Activated CD8-positive, alpha-beta T cell treated with anti-CD3 and anti-CD28 coated beads, Interleukin-2, amount 10 ng/mL, durations not matched to agents 7 days and 5 days (primary cell): ENCODE results near the gene RELN. TPM values are rescaled to one million over a fixed set of nuclear protein-coding genes. Genes with fewer than 3 reads are reported as not detected.

Source experiments
- ATAC-seq: fragments of 150-1000 bp; cut with Tn5 transposase; one replicate; pipeline ENCODE4 v1.10.0; 2021; ENCODE audit warnings: moderate library complexity
- CTCF ChIA-PET: fragments of 350-600 bp; sonication (Branson Sonifier 250); formaldehyde crosslinking; loops from one replicate; lab custom pipeline; 2021; ENCODE audit warnings: antibody characterized with exemption; lab: Charles Lee
- POLR2A ChIA-PET: fragments of 350-600 bp; sonication (Branson Sonifier 250); formaldehyde crosslinking; loops from one replicate; lab custom pipeline; 2021; ENCODE audit warnings: antibody characterized with exemption; lab: Charles Lee
- DNase-seq: peaks from one replicate; pipeline ENCODE4 v3.0.0-alpha.2; 2020
- H3K27ac Mint-ChIP-seq: one replicate; pipeline ENCODE4 v1.8.0; 2021; ENCODE audit warnings: mild to moderate bottlenecking, mixed read lengths
- H3K27me3 Mint-ChIP-seq: one replicate; pipeline ENCODE4 v1.8.0; 2021; ENCODE audit warnings: low read depth, mixed read lengths
- H3K36me3 Mint-ChIP-seq: one replicate; pipeline ENCODE4 v1.8.0; 2021; ENCODE audit warnings: low read depth, mixed read lengths
- H3K4me1 Mint-ChIP-seq: one replicate; pipeline ENCODE4 v1.8.0; 2021; ENCODE audit warnings: low read depth, mixed read lengths
- H3K4me3 Mint-ChIP-seq: one replicate; pipeline ENCODE4 v1.8.0; 2021; ENCODE audit warnings: mild to moderate bottlenecking, mixed read lengths
- H3K9me3 Mint-ChIP-seq: one replicate; pipeline ENCODE4 v1.8.0; 2022; ENCODE audit warnings: mixed read lengths; ENCODE audit not compliant: insufficient read depth
- total RNA-seq, 2 experiments: library from RNA; stranded (reverse); gene quantifications; one replicate each; pipeline ENCODE4 v1.2.3, GENCODE V29; 2021

The RELN gene
- total RNA-seq, 2 experiments from 2014 or later: not detected

DNA sequence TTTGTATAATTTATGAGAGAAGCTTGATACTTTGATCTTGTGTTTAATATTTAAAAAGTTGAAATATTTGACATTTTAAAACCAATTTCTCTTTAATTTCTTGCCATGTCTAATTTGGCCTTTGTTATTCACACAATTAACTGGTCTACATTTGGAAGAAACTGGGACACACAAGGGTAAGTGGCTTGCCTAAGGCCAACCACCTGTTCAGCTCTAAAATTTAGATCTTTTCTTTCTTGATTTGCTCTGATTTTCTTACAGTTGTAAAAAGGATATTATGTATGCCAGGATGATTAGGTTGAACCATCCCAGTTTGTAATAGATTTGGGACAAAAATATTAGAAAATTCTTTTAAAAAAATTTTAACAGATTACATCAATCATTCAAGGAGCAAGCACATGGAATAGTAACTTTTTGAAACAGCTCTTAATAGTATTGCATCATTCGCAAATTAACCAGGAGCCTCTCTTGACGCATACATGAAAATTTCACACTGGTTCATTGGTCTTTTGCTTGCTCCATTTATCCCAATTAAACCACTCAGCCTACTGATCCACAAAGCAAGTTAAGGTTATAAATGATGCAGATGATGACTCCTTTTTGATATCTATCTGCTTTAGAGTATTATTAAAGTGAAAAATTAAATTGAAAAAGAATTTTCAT, 321.0 kb downstream of the RELN start:
- Mint-ChIP-seq H3K4me1 (no peaks in the 10 kb centered on the region), H3K36me3 (no peaks in the 10 kb centered on the region), H3K4me3 (no peak overlapping the region), H3K27me3 (no peaks in the 10 kb centered on the region), H3K9me3 (no peaks in the 10 kb centered on the region), H3K27ac (no peak overlapping the region)
- no peak for ATAC-seq
- CTCF ChIA-PET: no interaction called here
- POLR2A ChIA-PET: no interaction called here
- DNase-seq: no peak

DNA sequence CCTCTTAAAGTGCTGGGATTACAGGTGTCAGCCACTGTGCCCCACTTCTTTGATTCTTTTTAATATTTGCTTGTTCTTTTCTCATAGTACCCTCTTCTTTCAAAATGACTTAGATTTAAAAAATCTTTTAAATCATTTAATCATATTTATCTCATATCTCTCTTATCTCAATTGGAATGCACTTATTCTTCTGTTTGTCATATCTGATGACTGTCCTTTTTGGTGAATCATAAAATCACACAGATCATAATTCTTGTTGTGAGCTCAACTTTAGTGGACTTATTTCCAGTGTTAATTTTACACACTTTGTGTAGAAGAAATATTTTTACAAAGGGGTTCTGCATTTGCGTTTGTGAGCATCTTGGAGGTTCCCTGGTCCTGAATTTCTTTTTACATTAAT, 323.1 kb downstream of the RELN start:
- no peak for ATAC-seq
- no peaks in the 10 kb centered on the region for H3K9me3 Mint-ChIP-seq
- H3K36me3 Mint-ChIP-seq: no peaks in the 10 kb centered on the region
- H3K4me1 Mint-ChIP-seq: no peaks in the 10 kb centered on the region
- ChIA-PET POLR2A (no interaction called here), CTCF (no interaction called here)
- no peak overlapping the region for H3K27ac Mint-ChIP-seq
- no peaks in the 10 kb centered on the region for H3K27me3 Mint-ChIP-seq
- DNase-seq: no peak
- H3K4me3 Mint-ChIP-seq: no peak overlapping the region

DNA sequence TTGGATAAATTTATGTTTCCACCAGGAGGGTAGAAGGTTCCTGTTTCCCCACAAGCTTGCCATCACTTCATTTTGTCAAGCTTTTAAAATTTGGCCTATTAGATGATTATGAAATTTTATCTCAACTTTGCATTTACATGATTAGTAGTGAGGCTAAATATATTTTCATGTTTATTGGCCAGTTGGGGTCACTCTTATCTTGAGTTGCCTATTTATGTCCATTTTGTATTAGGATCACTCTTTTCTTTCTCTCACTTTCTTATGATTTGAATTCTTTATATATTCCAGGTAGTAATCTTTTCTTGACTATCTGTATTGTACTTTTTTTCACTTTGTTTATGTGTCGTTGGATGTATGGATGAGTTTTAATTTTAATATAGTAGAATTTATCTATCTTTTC, 324.9 kb downstream of the RELN start:
- no peak overlapping the region for H3K27ac Mint-ChIP-seq
- no peaks in the 10 kb centered on the region for H3K9me3 Mint-ChIP-seq
- DNase-seq (no peak), ATAC-seq (no peak)
- ChIA-PET POLR2A (no interaction called here), CTCF (no interaction called here)
- no peak overlapping the region for H3K4me3 Mint-ChIP-seq
- H3K36me3 Mint-ChIP-seq: no peaks in the 10 kb centered on the region
- H3K27me3 Mint-ChIP-seq: no peaks in the 10 kb centered on the region
- H3K4me1 Mint-ChIP-seq: no peaks in the 10 kb centered on the region

GRCh38 chr7:103660455-103661371, 328.7 kb downstream of the RELN start:
- ChIA-PET POLR2A (no interaction called here), CTCF (no interaction called here)
- DNase-seq: no peak
- H3K4me3 Mint-ChIP-seq: no peak overlapping the region
- no peaks in the 10 kb centered on the region for H3K9me3 Mint-ChIP-seq
- no peak overlapping the region for H3K27ac Mint-ChIP-seq
- H3K4me1 Mint-ChIP-seq: no peaks in the 10 kb centered on the region
- H3K27me3 Mint-ChIP-seq: no peaks in the 10 kb centered on the region
- no peaks in the 10 kb centered on the region for H3K36me3 Mint-ChIP-seq
- ATAC-seq: no peak

DNA sequence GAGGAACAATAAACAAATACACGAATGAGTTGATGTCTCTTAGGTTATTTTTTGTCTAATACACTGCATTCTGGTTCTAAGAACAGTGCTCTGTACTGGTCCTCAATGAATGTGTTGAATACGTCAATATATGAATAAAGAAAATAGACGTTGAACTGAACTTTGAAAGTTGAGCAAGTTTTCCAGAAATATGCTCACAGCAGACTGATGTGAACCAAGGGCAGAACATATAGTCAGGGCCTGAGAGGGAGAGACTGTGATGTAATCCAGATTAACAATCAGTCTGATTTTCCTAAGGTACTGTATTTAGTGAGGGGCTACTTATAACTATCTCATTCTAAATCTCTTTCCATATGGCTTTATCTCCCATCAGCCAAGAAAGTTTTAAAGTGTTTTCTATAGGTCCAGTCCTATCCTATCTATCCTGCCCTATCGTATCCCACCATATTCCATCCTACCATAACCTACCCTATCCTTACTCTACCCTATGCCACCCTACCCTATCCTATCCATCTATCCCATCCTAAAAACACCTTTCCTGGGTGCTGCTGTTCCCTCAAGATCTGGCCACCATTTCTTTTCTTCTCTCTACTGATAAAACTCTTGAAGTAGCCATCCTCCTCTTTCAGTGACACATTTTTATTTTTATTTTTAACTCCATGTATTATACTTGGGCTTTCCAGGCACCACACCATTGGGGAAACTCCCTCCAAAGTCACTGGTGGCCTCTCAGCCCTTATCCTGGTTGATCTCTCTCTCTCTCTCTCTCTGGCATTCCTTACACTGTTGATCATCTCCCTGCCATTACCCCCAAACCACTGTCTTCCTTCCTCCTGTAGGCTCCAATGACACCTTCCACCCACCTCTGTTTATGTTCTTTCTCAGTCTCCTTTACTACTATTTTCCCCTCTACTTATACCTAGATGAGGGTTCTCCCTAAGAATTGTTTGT, 331.1 kb downstream of the RELN start:
- no peaks in the 10 kb centered on the region for H3K4me1 Mint-ChIP-seq
- H3K36me3 Mint-ChIP-seq: no peaks in the 10 kb centered on the region
- ATAC-seq (no peak), DNase-seq (no peak)
- no peaks in the 10 kb centered on the region for H3K27me3 Mint-ChIP-seq
- H3K4me3 Mint-ChIP-seq: no peak overlapping the region
- ChIA-PET CTCF (no interaction called here), POLR2A (no interaction called here)
- H3K27ac Mint-ChIP-seq: no peak overlapping the region
- no peaks in the 10 kb centered on the region for H3K9me3 Mint-ChIP-seq

DNA sequence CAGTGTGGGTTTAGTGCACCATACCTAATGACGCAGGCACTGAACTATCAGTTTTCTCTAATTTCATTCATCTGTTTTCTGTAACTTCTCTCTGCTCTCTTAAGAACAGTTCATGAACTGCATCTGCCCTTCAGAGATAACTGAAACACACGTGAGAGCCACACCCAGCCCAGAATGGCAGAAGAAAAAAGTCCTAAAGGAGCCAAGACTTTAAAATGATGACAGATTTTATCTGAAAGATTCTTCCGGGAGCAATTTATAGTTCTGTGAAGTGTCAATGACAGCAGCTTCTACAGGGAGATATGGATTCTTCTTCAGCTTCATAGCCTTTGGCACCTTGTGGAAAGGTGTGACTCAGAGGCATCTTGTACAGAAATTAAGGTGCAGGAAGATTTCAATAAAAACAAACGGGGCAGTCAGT, 332.0 kb downstream of the RELN start:
- Mint-ChIP-seq H3K4me3 (no peak overlapping the region), H3K27me3 (no peaks in the 10 kb centered on the region), H3K27ac (no peak overlapping the region), H3K4me1 (no peaks in the 10 kb centered on the region), H3K36me3 (no peaks in the 10 kb centered on the region), H3K9me3 (no peaks in the 10 kb centered on the region)
- POLR2A ChIA-PET: no interaction called here
- CTCF ChIA-PET: no interaction called here
- no peak for ATAC-seq
- DNase-seq: no peak

GRCh38 chr7:103656221-103656620, 333.2 kb downstream of the RELN start:
- ChIA-PET CTCF (no interaction called here), POLR2A (no interaction called here)
- H3K27me3 Mint-ChIP-seq: peaks cover 3% of the 10 kb centered on the region
- no peaks in the 10 kb centered on the region for H3K9me3 Mint-ChIP-seq
- H3K4me1 Mint-ChIP-seq: no peaks in the 10 kb centered on the region
- no peaks in the 10 kb centered on the region for H3K36me3 Mint-ChIP-seq
- no peak overlapping the region for H3K27ac Mint-ChIP-seq
- no peak overlapping the region for H3K4me3 Mint-ChIP-seq
- no peak for ATAC-seq
- DNase-seq: no peak

GRCh38 chr7:103651593-103652377, 337.7 kb downstream of the RELN start:
- POLR2A ChIA-PET: no interaction called here
- Mint-ChIP-seq H3K36me3 (no peaks in the 10 kb centered on the region), H3K4me3 (no peak overlapping the region), H3K27me3 (peaks cover 3% of the 10 kb centered on the region), H3K9me3 (peaks cover 10% of the 10 kb centered on the region), H3K4me1 (no peaks in the 10 kb centered on the region), H3K27ac (no peak overlapping the region)
- CTCF ChIA-PET: no interaction called here
- DNase-seq (no peak), ATAC-seq (no peak)

GRCh38 chr7:103649052-103649451, 340.4 kb downstream of the RELN start:
- Mint-ChIP-seq H3K9me3 (peaks cover 17% of the 10 kb centered on the region), H3K27me3 (peaks cover 3% of the 10 kb centered on the region), H3K4me3 (no peak overlapping the region), H3K4me1 (no peaks in the 10 kb centered on the region), H3K27ac (no peak overlapping the region), H3K36me3 (no peaks in the 10 kb centered on the region)
- ChIA-PET POLR2A (no interaction called here), CTCF (no interaction called here)
- no peak for DNase-seq
- ATAC-seq: no peak

- POLR2A ChIA-PET: no interaction called here
- ATAC-seq: no peak
- no peak overlapping the region for H3K27ac Mint-ChIP-seq
These were observed 341.3 kb downstream of the RELN start for GRCh38 chr7:103648135-103648534.

GRCh38 chr7:103644319-103644718, 345.1 kb downstream of the RELN start:
- ChIA-PET POLR2A (no interaction called here), CTCF (no interaction called here)
- Mint-ChIP-seq H3K27ac (no peak overlapping the region), H3K9me3 (peaks cover 22% of the 10 kb centered on the region), H3K4me3 (no peak overlapping the region), H3K4me1 (no peaks in the 10 kb centered on the region), H3K27me3 (no peaks in the 10 kb centered on the region), H3K36me3 (no peaks in the 10 kb centered on the region)
- DNase-seq (no peak), ATAC-seq (no peak)

More at GRCh38 chr7:103648135-103648534, 341.3 kb downstream of the RELN start:
- no peaks in the 10 kb centered on the region for H3K4me1 Mint-ChIP-seq
- no peak for DNase-seq
- H3K9me3 Mint-ChIP-seq: peaks cover 19% of the 10 kb centered on the region
- H3K4me3 Mint-ChIP-seq: no peak overlapping the region
- CTCF ChIA-PET: no interaction called here
- H3K27me3 Mint-ChIP-seq: peaks cover 3% of the 10 kb centered on the region
- no peaks in the 10 kb centered on the region for H3K36me3 Mint-ChIP-seq
